IMR-90 (cell line): Measurements from ENCODE around the gene C17orf78. TPM values are rescaled to one million over a fixed set of nuclear protein-coding genes. Genes with fewer than 3 reads are reported as not detected.
A peak's percentile ranks its signal among the peaks of the same experiment; 100 is the strongest.

Experiments
- CTCF ChIP-seq: conservative IDR thresholded peaks from 2 replicates; pipeline ENCODE4 v1.5.1; 2012; ENCODE audit warnings: mild to moderate bottlenecking, low read depth, low read length, improper control_type of control experiment
- FOS ChIP-seq: fragments of 150-350 bp; IDR thresholded peaks from 2 replicates; pipeline ENCODE4 v1.6.1; 2016; ENCODE audit warnings: low read depth, low read length
- NFE2L2 ChIP-seq: fragments of 150-350 bp; IDR thresholded peaks from 2 replicates; pipeline ENCODE4 v1.6.1; 2016; ENCODE audit warnings: low read depth, mild to moderate bottlenecking, low read length
- RAD21 ChIP-seq: IDR thresholded peaks from 2 replicates; pipeline ENCODE4 v1.6.1; 2012; ENCODE audit warnings: low read length, improper control_type of control experiment
- polyA plus RNA-seq, 3 experiments: library from polyadenylated mRNA; depleted of rRNA; stranded (reverse); fragments of >200 nt; gene quantifications; 2 replicates each; pipeline ENCODE4 v1.2.3, GENCODE V29; 2012; ENCODE audit warnings: low replicate concordance in 1 of 3
- total RNA-seq: library from RNA; depleted of rRNA; stranded (reverse); fragments of >200 nt; gene quantifications from 2 replicates; pipeline ENCODE4 v1.2.3, GENCODE V29; 2012

Gene C17orf78
- total and polyA plus RNA-seq, 2 of the 4 experiments (the other 2 are of a cell fraction), result not detected

DNA sequence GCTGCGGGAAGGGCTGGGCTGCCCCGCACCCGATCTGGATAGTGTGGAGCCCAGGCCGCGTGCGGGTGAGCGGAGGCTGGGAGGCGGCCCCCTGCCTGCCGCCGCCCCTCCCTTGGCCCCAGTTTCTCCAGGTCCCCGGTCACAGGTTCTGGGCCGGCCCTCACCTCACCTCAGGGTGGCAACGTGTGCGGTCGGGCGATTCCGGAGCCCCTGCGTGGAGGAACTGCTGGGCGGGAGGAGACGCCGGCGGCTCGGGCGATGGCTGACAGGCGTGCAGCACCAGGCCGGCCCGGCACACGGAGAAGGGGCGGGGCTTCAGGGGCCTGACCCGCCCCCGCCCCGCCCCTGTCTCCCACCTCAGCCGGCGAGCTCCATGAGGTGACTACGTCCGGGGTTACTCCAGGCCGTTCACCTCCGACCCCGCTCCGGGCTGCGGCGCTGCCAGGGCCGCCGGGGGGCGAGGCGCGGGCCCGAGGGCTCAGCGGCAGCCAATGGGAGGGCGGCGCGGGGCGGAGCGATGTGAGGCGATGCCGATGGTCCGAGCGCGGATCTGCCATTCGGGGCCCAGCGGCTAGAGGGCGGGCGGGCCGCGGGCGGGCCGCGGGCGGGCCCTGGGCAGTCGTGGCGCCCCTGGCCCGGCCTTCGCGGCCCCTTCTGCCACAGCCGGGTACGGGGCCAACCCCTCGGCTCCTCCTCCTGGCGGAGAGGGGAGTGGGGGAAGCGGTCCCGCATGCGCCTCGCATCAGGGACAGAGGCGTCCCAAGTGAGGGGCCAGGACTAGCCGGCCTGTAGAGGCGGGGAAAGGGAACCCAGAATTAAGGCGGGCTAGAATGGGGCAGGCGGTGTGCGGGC is 16.7 kb upstream of the C17orf78 start (continued):
- peak; percentile 35; the same call in 1 of the 2 replicates for TF ChIP-seq CTCF
- no peak for TF ChIP-seq RAD21
- no peak for TF ChIP-seq FOS
- no peak for TF ChIP-seq NFE2L2
